A204.1 (cell line): ENCODE measurements around the gene PLEKHG7.

Source experiments
- FAIRE-seq: peaks from 2 replicates; lab custom pipeline; 2012; peaks lifted over from hg19 to GRCh38; lab: Jason Lieb, UNC

PLEKHG7 gene

GRCh38 chr12:92810370-92810769 is 107.6 kb downstream of the PLEKHG7 start:
- no peak for FAIRE-seq

- no peak for FAIRE-seq
Measured at GRCh38 chr12:92814584-92814983, 111.8 kb downstream of the PLEKHG7 start.

- no peak for FAIRE-seq
Measured at GRCh38 chr12:92821142-92821541, 118.4 kb downstream of the PLEKHG7 start.
